ENCODE measurements around the gene AGER. TPM values are rescaled to one million over a fixed set of nuclear protein-coding genes. Genes with fewer than 3 reads are reported as not detected.

Gene AGER
- total RNA-seq, 1 donor from 2014 or later, result 9.9 TPM

Small RNAs within 50 kb of the gene (microRNA-seq; reads per million reads assigned to microRNA genes)
- gene MIR6721, result 18.6 reads per million, percentile 45 among the genes with 10 or more reads in this experiment
- gene MIR6833, result not detected

Other genes starting within 250 kb of the AGER start
- gene CFB, start 238.2 kb downstream of the AGER start, total RNA-seq, result 1.0 and 1.4 TPM in 2 replicates
- gene NELFE, start 225.3 kb downstream of the AGER start, total RNA-seq, result 47.7 and 48.1 TPM in 2 replicates
- 75.3 and 79.1 TPM in 2 replicates for gene SKIC2, start 225.1 kb downstream of the AGER start, total RNA-seq
- 12.6 and 15.6 TPM in 2 replicates for gene DXO, start 212.1 kb downstream of the AGER start, total RNA-seq
- 3.8 and 4.6 TPM in 2 replicates for gene C4A, start 202.2 kb downstream of the AGER start, total RNA-seq
- 3.2 and 3.7 TPM in 2 replicates for gene C4B, start 169.5 kb downstream of the AGER start, total RNA-seq
- gene CYP21A2, start 145.8 kb downstream of the AGER start, total RNA-seq, result 0.11 and 0.46 TPM in 2 replicates
- gene TNXB, start 74.9 kb downstream of the AGER start, total RNA-seq, result 1.8 and 2.3 TPM in 2 replicates
- gene ATF6B, start 56.0 kb downstream of the AGER start, total RNA-seq, result 68.7 and 70.1 TPM in 2 replicates
- gene FKBPL, start 54.0 kb downstream of the AGER start, total RNA-seq, result 5.2 TPM in 2 replicates
- 0.45 and 0.67 TPM in 2 replicates for gene PRRT1, start 32.3 kb downstream of the AGER start, total RNA-seq
- 25.6 and 33.0 TPM in 2 replicates for gene PPT2, start 30.1 kb downstream of the AGER start, total RNA-seq
- gene EGFL8, start 19.7 kb downstream of the AGER start, total RNA-seq, result 10.4 and 13.3 TPM in 2 replicates
- 94.8 and 98.1 TPM in 2 replicates for gene AGPAT1, start 8.2 kb downstream of the AGER start, total RNA-seq
- gene RNF5, start 5.8 kb downstream of the AGER start, total RNA-seq, result 59.0 and 60.0 TPM in 2 replicates
- 80.7 and 83.7 TPM in 2 replicates for gene PBX2, start 5.9 kb upstream of the AGER start, total RNA-seq
- gene GPSM3, start 8.4 kb upstream of the AGER start, total RNA-seq, result 9.6 and 10.2 TPM in 2 replicates
- gene NOTCH4, start 39.8 kb upstream of the AGER start, total RNA-seq, result 0.57 and 0.60 TPM in 2 replicates
- gene TSBP1, start 187.7 kb upstream of the AGER start, total RNA-seq, result not detected in 2 replicates
- not detected in 2 replicates for gene BTNL2, start 222.9 kb upstream of the AGER start, total RNA-seq

Data from astrocyte (in vitro differentiated cells and primary cell).